Measurements from ENCODE around the gene FBXO39.

DNA sequence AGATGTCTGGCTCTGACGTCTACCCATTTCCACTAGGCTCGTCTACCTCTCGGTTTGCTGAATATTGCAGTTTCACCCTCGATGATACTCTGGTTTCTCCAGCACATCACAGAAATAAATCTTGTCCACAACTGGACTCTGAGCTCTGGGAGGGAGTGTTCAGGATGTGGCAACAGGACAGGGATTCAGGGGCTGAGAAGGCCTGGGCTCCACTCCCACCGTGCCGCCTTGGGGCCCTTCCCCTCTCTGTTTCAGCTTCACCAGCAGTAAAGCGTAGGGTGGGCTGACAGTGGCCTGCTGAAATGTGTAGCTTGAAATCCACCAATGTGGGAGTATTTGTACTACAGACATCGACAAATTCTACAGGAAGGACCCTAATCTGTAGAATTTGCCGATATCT, 35.5 kb downstream of the FBXO39 start:
- TF ChIP-seq, protein P1, sequence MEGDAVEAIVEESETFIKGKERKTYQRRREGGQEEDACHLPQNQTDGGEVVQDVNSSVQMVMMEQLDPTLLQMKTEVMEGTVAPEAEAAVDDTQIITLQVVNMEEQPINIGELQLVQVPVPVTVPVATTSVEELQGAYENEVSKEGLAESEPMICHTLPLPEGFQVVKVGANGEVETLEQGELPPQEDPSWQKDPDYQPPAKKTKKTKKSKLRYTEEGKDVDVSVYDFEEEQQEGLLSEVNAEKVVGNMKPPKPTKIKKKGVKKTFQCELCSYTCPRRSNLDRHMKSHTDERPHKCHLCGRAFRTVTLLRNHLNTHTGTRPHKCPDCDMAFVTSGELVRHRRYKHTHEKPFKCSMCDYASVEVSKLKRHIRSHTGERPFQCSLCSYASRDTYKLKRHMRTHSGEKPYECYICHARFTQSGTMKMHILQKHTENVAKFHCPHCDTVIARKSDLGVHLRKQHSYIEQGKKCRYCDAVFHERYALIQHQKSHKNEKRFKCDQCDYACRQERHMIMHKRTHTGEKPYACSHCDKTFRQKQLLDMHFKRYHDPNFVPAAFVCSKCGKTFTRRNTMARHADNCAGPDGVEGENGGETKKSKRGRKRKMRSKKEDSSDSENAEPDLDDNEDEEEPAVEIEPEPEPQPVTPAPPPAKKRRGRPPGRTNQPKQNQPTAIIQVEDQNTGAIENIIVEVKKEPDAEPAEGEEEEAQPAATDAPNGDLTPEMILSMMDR (IDR thresholded peaks at IDR 0.05) = no peak
- no peak for TF ChIP-seq POLR2A (IDR thresholded peaks at IDR 0.05)

All from body of pancreas (tissue), 4 donors.